MCF 10A (cell line): ENCODE data around the gene PSMD1. TPM values are rescaled to one million over a fixed set of nuclear protein-coding genes. Genes with fewer than 3 reads are reported as not detected.

Experiments
- BruUV-seq: library from RNA; stranded (reverse); fragments of 400-500 nt; replicated peaks from 2 replicates; lab custom pipeline; 2021; lab: Mats Ljungman, UMichigan
- CTCF ChIA-PET: fragments of 300-600 bp; sonication (Branson Sonifier 250); formaldehyde crosslinking; extraction: SDS; loops from one replicate; lab custom pipeline; 2021; ENCODE audit warnings: antibody characterized with exemption, inconsistent platforms; lab: Yijun Ruan, JAX
- POLR2A ChIA-PET: fragments of 300-600, 350-650 bp; sonication (Branson Sonifier 250); formaldehyde crosslinking; extraction: SDS; loops from one replicate; lab custom pipeline; 2020; ENCODE audit warnings: antibody characterized with exemption, inconsistent platforms; lab: Yijun Ruan, JAX
- DNase-seq: peaks from one replicate; pipeline ENCODE4 v3.0.0-alpha.2; 2018; ENCODE audit not compliant: unreplicated experiment
- H3K27ac Mint-ChIP-seq: one replicate; pipeline ENCODE4 v1.8.0; 2022; ENCODE audit warnings: mild to moderate bottlenecking, low read depth, mixed read lengths; ENCODE audit not compliant: unreplicated experiment
- H3K27me3 Mint-ChIP-seq: one replicate; pipeline ENCODE4 v1.8.0; 2022; ENCODE audit warnings: mixed read lengths; ENCODE audit not compliant: insufficient read depth, unreplicated experiment
- H3K36me3 Mint-ChIP-seq: one replicate; pipeline ENCODE4 v1.8.0; 2022; ENCODE audit warnings: mild to moderate bottlenecking, moderate library complexity, mixed read lengths; ENCODE audit not compliant: insufficient read depth, unreplicated experiment
- H3K4me1 Mint-ChIP-seq: one replicate; pipeline ENCODE4 v1.8.0; 2022; ENCODE audit warnings: mixed read lengths; ENCODE audit not compliant: insufficient read depth, unreplicated experiment
- H3K4me3 Mint-ChIP-seq: one replicate; pipeline ENCODE4 v1.8.0; 2022; ENCODE audit warnings: mild to moderate bottlenecking, moderate library complexity, mixed read lengths; ENCODE audit not compliant: unreplicated experiment
- H3K9me3 Mint-ChIP-seq: one replicate; pipeline ENCODE4 v1.8.0; 2022; ENCODE audit warnings: mixed read lengths; ENCODE audit not compliant: unreplicated experiment
- CTCF ChIP-seq: fragments of 200-600 bp; IDR thresholded peaks from one replicate; pipeline ENCODE4 v1.8.0; 2022; ENCODE audit warnings: antibody characterized with exemption, mild to moderate bottlenecking; ENCODE audit not compliant: unreplicated experiment
- intact Hi-C: fragments of 100-400 bp; cut with micrococcal nuclease; formaldehyde crosslinking; loops from 2 replicates; pipeline ENCODE4 v1.14.1; 2022
- total RNA-seq: library from RNA; stranded (reverse); gene quantifications from 2 replicates; pipeline ENCODE4 v1.2.3, GENCODE V29; 2022

Gene PSMD1
- total RNA-seq, 1 experiment from 2014 or later: 88.5 TPM

- ChIA-PET POLR2A (interaction anchor here (1.5 kb wide), 1 partner anchor 16 kb away, joined by 3 read pairs; the partner anchor contains the start of gene ARMC9), CTCF (interaction anchor here (0.7 kb wide), 1 partner anchor 270 kb away, joined by 3 read pairs; no protein-coding TSS in a partner anchor)
- Mint-ChIP-seq H3K9me3 (no peaks in the 10 kb centered on the region), H3K4me3 (no peak overlapping the region), H3K36me3 (no peaks in the 10 kb centered on the region), H3K27ac (no peak overlapping the region), H3K27me3 (no peaks in the 10 kb centered on the region), H3K4me1 (no peaks in the 10 kb centered on the region)
- no TSS peak for BruUV-seq
- TF ChIP-seq CTCF: no peak
- intact Hi-C loops: no loop called here
- peak; percentile 68 for DNase-seq
Observed at GRCh38 chr2:231181860-231182512, 125.3 kb downstream of the PSMD1 start.

GRCh38 chr2:231182513-231182899, 125.8 kb downstream of the PSMD1 start:
- Mint-ChIP-seq H3K4me3 (no peak overlapping the region), H3K4me1 (no peaks in the 10 kb centered on the region), H3K27me3 (no peaks in the 10 kb centered on the region), H3K9me3 (no peaks in the 10 kb centered on the region), H3K36me3 (no peaks in the 10 kb centered on the region), H3K27ac (no peak overlapping the region)
- intact Hi-C loops: no loop called here
- DNase-seq: no peak
- TF ChIP-seq CTCF: no peak
- no TSS peak for BruUV-seq
- ChIA-PET CTCF (interaction anchor here (0.7 kb wide), 1 partner anchor 269 kb away, joined by 3 read pairs; no protein-coding TSS in a partner anchor), POLR2A (interaction anchor here (1.5 kb wide), 1 partner anchor 16 kb away, joined by 3 read pairs; the partner anchor contains the start of gene ARMC9)

GRCh38 chr2:231183851-231184250, 127.2 kb downstream of the PSMD1 start:
- no peaks in the 10 kb centered on the region for H3K4me1 Mint-ChIP-seq
- peaks cover 8% of the 10 kb centered on the region for H3K27me3 Mint-ChIP-seq
- DNase-seq: no peak
- no peak overlapping the region for H3K4me3 Mint-ChIP-seq
- CTCF ChIA-PET: no interaction called here
- BruUV-seq: no TSS peak
- H3K36me3 Mint-ChIP-seq: no peaks in the 10 kb centered on the region
- H3K9me3 Mint-ChIP-seq: no peaks in the 10 kb centered on the region
- POLR2A ChIA-PET: interaction anchor here (1.0 to 1.5 kb wide), 2 partner anchors 13 to 14 kb away, joined by 3 read pairs; partner anchors contain the start of gene ARMC9
- TF ChIP-seq CTCF: no peak
- no peak overlapping the region for H3K27ac Mint-ChIP-seq
- intact Hi-C loops: no loop called here

- ChIA-PET POLR2A (interaction anchor here (1.0 kb wide), 1 partner anchor 13 kb away, joined by 3 read pairs; no protein-coding TSS in a partner anchor), CTCF (no interaction called here)
- Mint-ChIP-seq H3K4me3 (no peak overlapping the region), H3K36me3 (no peaks in the 10 kb centered on the region), H3K4me1 (no peaks in the 10 kb centered on the region), H3K27ac (no peak overlapping the region), H3K27me3 (peaks cover 13% of the 10 kb centered on the region), H3K9me3 (no peaks in the 10 kb centered on the region)
- DNase-seq: no peak
- intact Hi-C loops: no loop called here
- no peak for TF ChIP-seq CTCF
- no TSS peak for BruUV-seq
Observed at GRCh38 chr2:231184319-231184718, 127.7 kb downstream of the PSMD1 start.
